Tibial nerve (tissue), 4 donors: ENCODE measurements around the gene RBM47. TPM values are rescaled to one million over a fixed set of nuclear protein-coding genes. Genes with fewer than 3 reads are reported as not detected.

ENCODE experiments used
- DNase-seq, 2 donors: peaks; one replicate each; pipeline ENCODE4 v3.0.0-alpha.2; 2019; ENCODE audit warnings: low spot score in 2 of 2
- H3K27ac ChIP-seq, 4 donors: fragments of 200-600 bp; sonication (generic) in 3 of 4; one replicate each; pipeline ENCODE4 v1.5.1; 2017 to 2019; ENCODE audit warnings: mild to moderate bottlenecking in 1 of 4
- H3K27me3 ChIP-seq, 2 donors: fragments of 200-600 bp; sonication (generic) in 1 of 2; one replicate each; pipeline versions ENCODE4 v1.5.1 to v1.6.0; 2017 to 2019
- H3K36me3 ChIP-seq, 3 donors: fragments of 200-600 bp; sonication (generic); one replicate each; pipeline ENCODE4 v1.5.1; 2018 to 2019
- H3K4me1 ChIP-seq, 4 donors: fragments of 200-600 bp; sonication (generic) in 3 of 4; one replicate each; pipeline ENCODE4 v1.5.1; 2017 to 2019
- H3K4me3 ChIP-seq, 4 donors: fragments of 200-600 bp; sonication (generic) in 3 of 4; one replicate each; pipeline ENCODE4 v1.5.1; 2017 to 2019; ENCODE audit warnings: mild to moderate bottlenecking in 1 of 4, moderate library complexity in 1 of 4
- H3K9me3 ChIP-seq, 4 donors: fragments of 200-600 bp; sonication (generic) in 3 of 4; one replicate each; pipeline ENCODE4 v1.5.1; 2017 to 2019
- EP300 ChIP-seq, 2 donors: sonication (generic); formaldehyde crosslinking; IDR thresholded peaks; one replicate each; pipeline ENCODE4 v1.6.1; 2017; ENCODE audit warnings: antibody characterized with exemption in 2 of 2, mild to moderate bottlenecking in 1 of 2
- POLR2A ChIP-seq, 2 donors: fragments of 450-650 bp; IDR thresholded peaks; one replicate each; pipeline ENCODE4 v1.6.1; 2017; ENCODE audit warnings: antibody characterized with exemption in 2 of 2, mild to moderate bottlenecking in 2 of 2, moderate library complexity in 2 of 2
- WGBS, 2 donors: methylation state at CpG; one replicate each; pipeline ENCODE4 v1.1.5; 2018; 5-methylcytosine and 5-hydroxymethylcytosine counted together
- total RNA-seq, 4 donors: library from RNA; depleted of rRNA; stranded (reverse); fragments of >200 nt; gene quantifications; one replicate each; pipeline ENCODE4 v1.1.0, GENCODE V29; 2016
- TF ChIP-seq, protein P1 (sequence below), 5 experiments: fragments of 200-600 bp in 3 of 5; fragments of 450-650 bp in 2 of 5; sonication (generic) in 3 of 5; IDR thresholded peaks; one replicate each; pipeline ENCODE4 v1.5.1; 2016 to 2019; ENCODE audit warnings: antibody characterized with exemption in 5 of 5, mild to moderate bottlenecking in 3 of 5, moderate library complexity in 2 of 5

The RBM47 gene
- total RNA-seq, 4 donors from 2014 or later, result 22.8 to 93.9 (median 41.0) TPM

DNA sequence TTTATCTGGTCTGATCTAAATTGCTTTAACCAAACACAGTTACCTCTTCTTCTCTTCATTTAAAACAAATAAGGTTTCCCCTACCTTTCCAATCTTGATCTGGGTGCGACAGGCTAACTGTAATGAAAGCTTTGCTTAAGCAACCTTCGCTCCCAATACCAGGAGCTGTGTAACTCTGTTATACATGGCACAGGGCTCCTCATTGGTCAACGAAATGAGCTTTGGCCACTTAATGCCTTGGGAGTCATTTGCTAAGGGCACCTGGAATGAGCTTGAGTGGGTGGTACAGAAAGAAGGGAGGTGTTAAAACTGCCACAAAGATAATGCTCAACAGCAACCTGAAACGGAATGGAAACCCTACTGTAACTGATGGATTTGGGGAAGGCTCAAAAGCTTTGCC, 154.1 kb downstream of the RBM47 start:
- Histone ChIP-seq H3K4me1 (no peaks in the 10 kb centered on the region), H3K4me3 (no peak overlapping the region), H3K27ac (no peak overlapping the region), H3K36me3 (no peaks in the 10 kb centered on the region), H3K9me3 (no peaks in the 10 kb centered on the region), H3K27me3 (no peaks in the 10 kb centered on the region)
- TF ChIP-seq POLR2A (IDR thresholded peaks at IDR 0.05), result no peak
- TF ChIP-seq EP300 (IDR thresholded peaks at IDR 0.05), result no peak
- TF ChIP-seq, protein P1, sequence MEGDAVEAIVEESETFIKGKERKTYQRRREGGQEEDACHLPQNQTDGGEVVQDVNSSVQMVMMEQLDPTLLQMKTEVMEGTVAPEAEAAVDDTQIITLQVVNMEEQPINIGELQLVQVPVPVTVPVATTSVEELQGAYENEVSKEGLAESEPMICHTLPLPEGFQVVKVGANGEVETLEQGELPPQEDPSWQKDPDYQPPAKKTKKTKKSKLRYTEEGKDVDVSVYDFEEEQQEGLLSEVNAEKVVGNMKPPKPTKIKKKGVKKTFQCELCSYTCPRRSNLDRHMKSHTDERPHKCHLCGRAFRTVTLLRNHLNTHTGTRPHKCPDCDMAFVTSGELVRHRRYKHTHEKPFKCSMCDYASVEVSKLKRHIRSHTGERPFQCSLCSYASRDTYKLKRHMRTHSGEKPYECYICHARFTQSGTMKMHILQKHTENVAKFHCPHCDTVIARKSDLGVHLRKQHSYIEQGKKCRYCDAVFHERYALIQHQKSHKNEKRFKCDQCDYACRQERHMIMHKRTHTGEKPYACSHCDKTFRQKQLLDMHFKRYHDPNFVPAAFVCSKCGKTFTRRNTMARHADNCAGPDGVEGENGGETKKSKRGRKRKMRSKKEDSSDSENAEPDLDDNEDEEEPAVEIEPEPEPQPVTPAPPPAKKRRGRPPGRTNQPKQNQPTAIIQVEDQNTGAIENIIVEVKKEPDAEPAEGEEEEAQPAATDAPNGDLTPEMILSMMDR (IDR thresholded peaks at IDR 0.05), result no peak
- no peak for DNase-seq
- WGBS, 2 donors, result 71 to 75% methylated on average over 4 of the region's 4 CpGs

DNA sequence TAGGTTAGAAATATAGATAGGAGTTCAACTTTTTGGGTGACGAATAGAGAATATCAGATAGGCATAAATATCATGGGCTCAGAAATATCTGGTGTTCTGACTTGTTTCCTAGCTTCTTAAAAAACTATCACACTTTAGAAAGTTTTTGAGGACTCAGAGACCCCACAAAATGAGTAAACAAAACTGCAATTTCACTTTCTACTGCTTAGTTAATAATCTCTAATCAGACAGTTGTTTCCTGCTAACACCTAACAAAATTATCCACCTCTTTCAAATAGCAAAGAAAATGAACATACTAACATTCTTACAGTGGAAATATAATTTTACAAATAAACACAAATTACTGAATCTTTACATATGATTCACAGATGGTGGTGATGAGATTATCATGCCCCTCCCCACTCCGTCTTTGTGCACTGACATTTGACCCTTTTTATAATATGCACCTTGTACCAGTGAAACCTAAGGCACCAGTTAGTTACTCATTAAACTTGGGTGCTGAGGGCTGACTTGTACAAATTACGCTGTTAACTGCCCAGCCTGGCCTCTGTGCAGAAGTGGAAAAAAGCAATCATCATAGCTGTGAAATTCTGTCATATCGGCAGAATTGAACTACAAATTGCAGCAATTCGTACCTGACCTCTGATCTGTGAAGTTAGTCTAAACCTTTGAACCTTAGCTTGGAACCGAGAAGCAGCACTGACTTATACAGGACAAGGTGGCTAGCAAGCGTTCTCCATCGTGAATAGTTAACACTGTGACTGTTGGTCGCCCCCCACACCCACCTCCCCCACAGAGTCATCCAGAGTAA, 155.9 kb downstream of the RBM47 start:
- WGBS, 2 donors, result 59 to 62% methylated on average over 9 of the region's 9 CpGs
- H3K4me1 ChIP-seq, result no peaks in the 10 kb centered on the region
- TF ChIP-seq, protein P1 (IDR thresholded peaks at IDR 0.05), result no peak
- TF ChIP-seq POLR2A (IDR thresholded peaks at IDR 0.05), result no peak
- no peak for TF ChIP-seq EP300 (IDR thresholded peaks at IDR 0.05)

DNA sequence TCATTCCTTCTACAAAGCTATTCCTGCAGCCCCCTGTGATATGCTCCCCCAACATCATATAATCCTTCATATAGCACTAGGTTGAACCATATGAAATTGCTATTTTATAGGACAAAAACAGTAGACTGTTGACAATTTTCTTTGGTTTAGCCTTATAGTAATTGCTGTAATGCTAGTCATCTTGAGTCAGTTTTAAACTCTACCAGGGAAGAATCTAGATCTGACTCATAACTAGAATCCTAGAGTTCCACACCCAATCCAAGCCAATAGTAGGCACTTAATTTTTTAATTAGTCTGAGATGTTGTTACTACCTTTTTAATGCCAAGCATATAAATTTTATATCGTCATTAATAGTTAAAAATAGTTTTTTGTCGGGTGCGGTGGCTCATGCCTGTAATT, 157.7 kb downstream of the RBM47 start:
- WGBS, 2 donors, result 97% methylated on average over 3 of the region's 3 CpGs
- TF ChIP-seq POLR2A (IDR thresholded peaks at IDR 0.05) (no peak), EP300 (IDR thresholded peaks at IDR 0.05) (no peak)
- TF ChIP-seq, protein P1 (IDR thresholded peaks at IDR 0.05), result no peak
- no peak overlapping the region for H3K27ac ChIP-seq
- H3K27me3 ChIP-seq, result no peaks in the 10 kb centered on the region
- H3K36me3 ChIP-seq, result no peaks in the 10 kb centered on the region
- H3K4me1 ChIP-seq, result no peaks in the 10 kb centered on the region
- no peak for DNase-seq
- H3K9me3 ChIP-seq, result no peaks in the 10 kb centered on the region
- H3K4me3 ChIP-seq, result no peak overlapping the region

More for the DNA sequence above, 155.9 kb downstream of the RBM47 start:
- no peak for DNase-seq
- no peak overlapping the region for H3K27ac ChIP-seq
- no peak overlapping the region for H3K4me3 ChIP-seq
- no peaks in the 10 kb centered on the region for H3K36me3 ChIP-seq
- no peaks in the 10 kb centered on the region for H3K9me3 ChIP-seq
- no peaks in the 10 kb centered on the region for H3K27me3 ChIP-seq

DNA sequence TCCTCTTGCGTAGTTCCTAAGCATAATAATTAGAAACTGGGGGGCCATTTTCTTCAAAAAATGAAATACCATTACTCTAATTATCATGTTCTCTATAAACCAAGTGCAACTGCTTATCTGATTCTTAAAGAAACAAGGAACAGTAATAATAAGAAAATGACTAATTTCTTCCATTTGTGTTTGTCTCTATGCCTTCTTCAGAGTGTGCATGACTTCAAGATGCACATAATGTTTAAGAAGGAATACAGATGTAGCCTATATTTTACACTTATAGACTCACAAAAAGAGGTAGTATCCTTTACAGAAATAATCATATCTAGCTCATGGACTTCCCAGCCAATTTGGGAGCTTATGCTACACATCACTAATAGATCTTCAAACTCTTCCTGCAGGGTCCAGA, 162.9 kb downstream of the RBM47 start:
- TF ChIP-seq, protein P1 (IDR thresholded peaks at IDR 0.05), result no peak
- TF ChIP-seq POLR2A (IDR thresholded peaks at IDR 0.05), result no peak
- no peak for TF ChIP-seq EP300 (IDR thresholded peaks at IDR 0.05)
- no peak for DNase-seq
- WGBS, 2 donors, result 76 to 92% methylated on average over 1 of the region's 1 CpG

DNA sequence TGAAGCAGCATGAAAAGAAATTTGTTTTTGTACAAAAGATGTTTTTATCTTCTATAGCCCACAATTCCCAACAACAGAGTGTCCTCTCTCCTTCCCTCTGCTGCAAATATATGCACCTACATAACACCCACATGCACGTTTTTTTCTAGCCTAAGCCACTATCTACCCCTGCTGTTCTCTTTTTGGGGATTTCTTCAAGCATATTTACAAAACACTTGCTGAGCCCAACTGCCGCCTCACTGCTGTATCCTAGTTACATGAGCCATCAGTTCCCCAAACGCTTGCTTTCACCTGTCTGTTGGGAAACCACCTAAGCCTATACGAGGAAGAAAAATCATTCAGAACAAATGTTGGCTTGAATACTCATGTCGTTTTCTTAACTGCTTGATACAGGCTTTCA, 167.3 kb downstream of the RBM47 start:
- no peak for DNase-seq
- Histone ChIP-seq H3K9me3 (no peaks in the 10 kb centered on the region), H3K36me3 (no peaks in the 10 kb centered on the region), H3K27ac (no peak overlapping the region), H3K4me3 (no peak overlapping the region), H3K27me3 (no peaks in the 10 kb centered on the region), H3K4me1 (no peaks in the 10 kb centered on the region)
- WGBS, 2 donors, result 62 to 64% methylated on average over 5 of the region's 5 CpGs
- TF ChIP-seq, protein P1 (IDR thresholded peaks at IDR 0.05), result no peak
- TF ChIP-seq POLR2A (IDR thresholded peaks at IDR 0.05) (no peak), EP300 (IDR thresholded peaks at IDR 0.05) (no peak)

More for the DNA sequence above, 162.9 kb downstream of the RBM47 start:
- H3K4me3 ChIP-seq, result no peak overlapping the region
- H3K27ac ChIP-seq, result no peak overlapping the region
- no peaks in the 10 kb centered on the region for H3K36me3 ChIP-seq
- H3K4me1 ChIP-seq, result no peaks in the 10 kb centered on the region
- no peaks in the 10 kb centered on the region for H3K9me3 ChIP-seq
- H3K27me3 ChIP-seq, result no peaks in the 10 kb centered on the region
